AG09319 (cell line): ENCODE results near the gene TPK1.
A peak's percentile ranks its signal among the peaks of the same experiment; 100 is the strongest.

Experiments used
- DNase-seq: peaks from one replicate; pipeline ENCODE4 v3.0.0-alpha.2; 2010; ENCODE audit warnings: low read depth; ENCODE audit errors: extremely low read depth
- TF ChIP-seq, protein P1 (sequence below): IDR thresholded peaks from 2 replicates; pipeline ENCODE4 v1.5.1; 2011; ENCODE audit warnings: low read depth, mild to moderate bottlenecking, inconsistent platforms, low read length, moderate library complexity

Gene TPK1

GRCh38 chr7:144768633-144769032 lies 67.2 kb downstream of the TPK1 start:
- TF ChIP-seq, protein P1, sequence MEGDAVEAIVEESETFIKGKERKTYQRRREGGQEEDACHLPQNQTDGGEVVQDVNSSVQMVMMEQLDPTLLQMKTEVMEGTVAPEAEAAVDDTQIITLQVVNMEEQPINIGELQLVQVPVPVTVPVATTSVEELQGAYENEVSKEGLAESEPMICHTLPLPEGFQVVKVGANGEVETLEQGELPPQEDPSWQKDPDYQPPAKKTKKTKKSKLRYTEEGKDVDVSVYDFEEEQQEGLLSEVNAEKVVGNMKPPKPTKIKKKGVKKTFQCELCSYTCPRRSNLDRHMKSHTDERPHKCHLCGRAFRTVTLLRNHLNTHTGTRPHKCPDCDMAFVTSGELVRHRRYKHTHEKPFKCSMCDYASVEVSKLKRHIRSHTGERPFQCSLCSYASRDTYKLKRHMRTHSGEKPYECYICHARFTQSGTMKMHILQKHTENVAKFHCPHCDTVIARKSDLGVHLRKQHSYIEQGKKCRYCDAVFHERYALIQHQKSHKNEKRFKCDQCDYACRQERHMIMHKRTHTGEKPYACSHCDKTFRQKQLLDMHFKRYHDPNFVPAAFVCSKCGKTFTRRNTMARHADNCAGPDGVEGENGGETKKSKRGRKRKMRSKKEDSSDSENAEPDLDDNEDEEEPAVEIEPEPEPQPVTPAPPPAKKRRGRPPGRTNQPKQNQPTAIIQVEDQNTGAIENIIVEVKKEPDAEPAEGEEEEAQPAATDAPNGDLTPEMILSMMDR, result no peak
- DNase-seq, result no peak

DNA sequence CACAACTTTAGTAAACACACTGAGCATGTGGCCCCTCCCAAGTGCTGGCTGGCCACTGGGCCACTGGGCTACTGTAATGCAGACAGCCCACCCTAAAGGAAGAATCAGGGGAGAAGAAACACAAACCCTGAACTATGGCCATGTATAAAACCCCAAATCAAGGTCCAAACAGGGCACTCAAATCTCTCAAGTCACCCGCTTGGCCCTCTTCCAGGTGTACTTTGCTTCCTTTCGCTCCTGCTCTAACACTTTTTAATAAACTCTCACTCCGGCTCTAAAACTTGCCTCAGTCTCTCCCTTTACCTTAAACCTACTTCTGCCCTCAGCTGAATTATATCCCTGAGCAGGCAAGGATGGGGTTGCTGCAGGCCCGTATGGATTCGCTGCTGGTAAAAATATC lies 72.6 kb downstream of the TPK1 start:
- TF ChIP-seq, protein P1, result no peak
- no peak for DNase-seq

- TF ChIP-seq, protein P1, result no peak
- no peak for DNase-seq
Observed at GRCh38 chr7:144762853-144763252, 73.0 kb downstream of the TPK1 start.

DNA sequence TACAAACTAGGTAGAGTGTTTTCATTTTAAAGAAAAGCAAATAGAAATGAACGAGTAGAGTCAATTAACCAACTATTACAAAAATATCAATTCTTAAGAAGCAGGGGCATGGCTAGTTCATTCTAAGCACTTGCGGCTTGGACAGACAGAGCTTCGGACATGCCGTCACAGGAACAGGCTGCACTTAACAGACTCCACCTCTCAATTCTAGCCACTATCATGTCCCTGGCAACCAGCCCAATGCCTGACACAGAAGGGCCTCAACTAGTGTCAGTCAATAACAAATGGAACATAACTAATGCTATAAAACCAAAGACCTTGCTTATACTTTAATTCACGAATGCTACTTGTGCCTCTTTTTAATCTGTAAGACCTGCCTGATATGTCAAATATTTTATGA lies 74.4 kb downstream of the TPK1 start:
- DNase-seq, result no peak
- TF ChIP-seq, protein P1, result no peak

GRCh38 chr7:144759653-144760052 lies 76.2 kb downstream of the TPK1 start:
- TF ChIP-seq, protein P1, result no peak
- no peak for DNase-seq

DNA sequence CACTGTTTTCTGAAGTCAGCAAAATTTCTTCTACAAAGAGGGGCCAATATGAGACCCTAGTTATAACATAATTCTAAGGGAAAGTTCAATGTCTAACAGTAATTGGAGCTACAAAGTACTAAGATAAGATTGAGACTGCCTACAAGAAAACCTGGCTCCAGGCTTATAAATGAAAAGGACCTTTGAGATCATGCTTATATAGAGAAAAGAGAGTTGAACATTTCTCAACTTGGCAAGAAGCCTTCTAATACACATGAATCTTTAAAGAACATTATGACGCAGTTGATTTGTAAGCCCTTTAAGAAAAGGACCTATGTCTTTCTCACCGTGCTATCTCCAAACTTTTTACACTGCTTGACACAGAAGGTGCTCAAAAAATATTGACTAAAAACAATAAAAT lies 87.9 kb downstream of the TPK1 start:
- TF ChIP-seq, protein P1, result no peak
- DNase-seq, result no peak

GRCh38 chr7:144738708-144739314 lies 97.0 kb downstream of the TPK1 start:
- TF ChIP-seq, protein P1, result peak; percentile 69
- no peak for DNase-seq
